GM23338 (cell line): ENCODE measurements around the gene NEUROG3. TPM values are rescaled to one million over a fixed set of nuclear protein-coding genes. Genes with fewer than 3 reads are reported as not detected.

ENCODE experiments used
- ATAC-seq: fragments of 200-7000 bp; cut with Tn5 transposase; 3 replicates; pipeline ENCODE4 v1.9.1; 2020
- DNase-seq: peaks from one replicate; pipeline ENCODE4 v3.0.0-alpha.2; 2015; ENCODE audit warnings: low spot score
- H2AFZ ChIP-seq: fragments of 200-600 bp; sonication (generic); 2 replicates; pipeline ENCODE4 v1.8.0; 2016; ENCODE audit warnings: antibody characterized with exemption, mild to moderate bottlenecking, moderate library complexity
- H3F3A ChIP-seq: fragments of 200-600 bp; sonication (generic); replicated peaks from 2 replicates; pipeline ENCODE4 v1.8.0; 2017; ENCODE audit warnings: antibody characterized with exemption, mixed run types, low read depth
- H3K27ac ChIP-seq: fragments of 200-600 bp; sonication (generic); 2 replicates; pipeline ENCODE4 v1.6.1; 2016; ENCODE audit warnings: low read depth
- H3K27me3 ChIP-seq: fragments of 200-600 bp; sonication (generic); 2 replicates; pipeline ENCODE4 v1.8.0; 2016; ENCODE audit warnings: mild to moderate bottlenecking, mixed run types, moderate library complexity; ENCODE audit not compliant: insufficient read depth
- H3K36me3 ChIP-seq: fragments of 200-600 bp; sonication (generic); 2 replicates; pipeline ENCODE4 v1.8.0; 2016; ENCODE audit warnings: mild to moderate bottlenecking; ENCODE audit not compliant: insufficient read depth
- H3K4me1 ChIP-seq: fragments of 200-600 bp; sonication (generic); 2 replicates; pipeline ENCODE4 v1.8.0; 2016; ENCODE audit warnings: mild to moderate bottlenecking, moderate library complexity; ENCODE audit not compliant: insufficient read depth
- H3K4me2 ChIP-seq: fragments of 200-600 bp; sonication (generic); 2 replicates; pipeline ENCODE4 v1.7.1; 2017; ENCODE audit warnings: mixed run types
- H3K4me3 ChIP-seq: fragments of 200-600 bp; sonication (generic); 2 replicates; pipeline ENCODE4 v1.6.1; 2016; ENCODE audit warnings: mixed run types
- H3K79me2 ChIP-seq: fragments of 200-600 bp; sonication (generic); replicated peaks from 2 replicates; pipeline ENCODE4 v1.8.0; 2017; ENCODE audit warnings: mild to moderate bottlenecking; ENCODE audit not compliant: insufficient read depth
- H3K9me2 ChIP-seq: fragments of 200-600 bp; sonication (generic); 2 replicates; pipeline ENCODE4 v1.8.0; 2017; ENCODE audit not compliant: insufficient read depth
- H4K20me1 ChIP-seq: fragments of 200-600 bp; sonication (generic); replicated peaks from 2 replicates; pipeline ENCODE4 v1.8.0; 2017; ENCODE audit warnings: mild to moderate bottlenecking; ENCODE audit not compliant: insufficient read depth
- H3K27ac Mint-ChIP-seq: 2 replicates; pipeline ENCODE4 v1.8.0; 2020; ENCODE audit warnings: inconsistent platforms, mild to moderate bottlenecking, moderate library complexity, mixed read lengths
- H3K27me3 Mint-ChIP-seq: 3 replicates; pipeline ENCODE4 v1.8.0; 2022; ENCODE audit warnings: low read depth, mild to moderate bottlenecking, moderate library complexity, mixed read lengths, inconsistent platforms; ENCODE audit not compliant: insufficient read depth, poor library complexity
- H3K36me3 Mint-ChIP-seq: 3 replicates; pipeline ENCODE4 v1.8.0; 2021; ENCODE audit warnings: low read depth, mild to moderate bottlenecking, inconsistent platforms, moderate library complexity, mixed read lengths
- H3K4me1 Mint-ChIP-seq: 3 replicates; pipeline ENCODE4 v1.8.0; 2020; ENCODE audit warnings: mild to moderate bottlenecking, inconsistent platforms, mixed read lengths
- H3K4me3 Mint-ChIP-seq: 3 replicates; pipeline ENCODE4 v1.8.0; 2021; ENCODE audit warnings: moderate library complexity, mild to moderate bottlenecking, inconsistent platforms, mixed read lengths
- H3K9me3 Mint-ChIP-seq: 3 replicates; pipeline ENCODE4 v1.8.0; 2020; ENCODE audit warnings: moderate library complexity, mild to moderate bottlenecking, inconsistent platforms, mixed read lengths
- CREB1 ChIP-seq: fragments of 250-450 bp; sonication (Bioruptor Pico); IDR thresholded peaks from 2 replicates; pipeline ENCODE4 v1.5.0; 2020; ENCODE audit warnings: low read depth, mild to moderate bottlenecking, moderate library complexity
- CTCF ChIP-seq, 2 experiments: fragments of 200-600 bp in 1 of 2; sonication (generic) in 1 of 2; conservative IDR thresholded peaks; 2 replicates each; pipeline versions ENCODE4 v1.5.1 to v1.6.1; 2016 to 2017; ENCODE audit warnings: antibody characterized with exemption in 2 of 2, low read depth in 2 of 2, mild to moderate bottlenecking in 2 of 2, moderate library complexity in 1 of 2
- ETS1 ChIP-seq: IDR thresholded peaks from 2 replicates; pipeline ENCODE4 v1.6.1; 2016; ENCODE audit warnings: antibody characterized with exemption
- EZH2 ChIP-seq: fragments of 200-600 bp; sonication (generic); IDR thresholded peaks from one replicate; pipeline ENCODE4 v1.8.0; 2017; ENCODE audit warnings: antibody characterized with exemption, mild to moderate bottlenecking, low read depth; ENCODE audit not compliant: unreplicated experiment
- EZH2phosphoT487 ChIP-seq: fragments of 200-600 bp; sonication (generic); IDR thresholded peaks from one replicate; pipeline ENCODE4 v1.8.1; 2018; ENCODE audit warnings: antibody characterized with exemption; ENCODE audit not compliant: unreplicated experiment
- JUNB ChIP-seq: IDR thresholded peaks from one replicate; pipeline ENCODE4 v1.6.1; 2016; ENCODE audit warnings: antibody characterized with exemption; ENCODE audit not compliant: unreplicated experiment
- NANOG ChIP-seq: IDR thresholded peaks from 2 replicates; pipeline ENCODE4 v1.6.1; 2016; ENCODE audit warnings: antibody characterized with exemption, borderline replicate concordance
- POLR2AphosphoS5 ChIP-seq: IDR thresholded peaks from 2 replicates; pipeline ENCODE4 v1.6.1; 2016; ENCODE audit warnings: antibody characterized with exemption, low read depth
- REST ChIP-seq: IDR thresholded peaks from one replicate; pipeline ENCODE4 v1.6.1; 2018; ENCODE audit warnings: antibody characterized with exemption; ENCODE audit not compliant: unreplicated experiment
- STAT1 ChIP-seq: IDR thresholded peaks from one replicate; pipeline ENCODE4 v1.6.1; 2016; ENCODE audit warnings: antibody characterized with exemption; ENCODE audit not compliant: unreplicated experiment
- ZNF114 ChIP-seq: fragments of 250-450 bp; sonication (Bioruptor Pico); IDR thresholded peaks from 2 replicates; pipeline ENCODE4 v1.5.0; 2020; ENCODE audit warnings: mild to moderate bottlenecking, moderate library complexity
- ZNF331 ChIP-seq: fragments of 250-450 bp; sonication (Bioruptor Pico); IDR thresholded peaks from 2 replicates; pipeline ENCODE4 v1.5.0; 2020; ENCODE audit warnings: low read depth, mild to moderate bottlenecking, moderate library complexity
- ZNF462 ChIP-seq: fragments of 250-450 bp; sonication (Bioruptor Pico); IDR thresholded peaks from 2 replicates; pipeline ENCODE4 v1.5.0; 2020; ENCODE audit warnings: mild to moderate bottlenecking, moderate library complexity
- polyA plus RNA-seq: library from polyadenylated mRNA; unstranded; fragments of >200 nt; fragmentation: Nextera tagmentation; extraction: Ambion mirVana; gene quantifications from 2 replicates; pipeline ENCODE4 v1.2.1, GENCODE V29; 2016
- total RNA-seq: library from RNA; depleted of rRNA; stranded (reverse); fragments of >200 nt; shearing (Covaris generic); gene quantifications from 2 replicates; pipeline ENCODE4 v1.2.3, GENCODE V29; 2014

The NEUROG3 gene
- total and polyA plus RNA-seq, 2 experiments from 2014 or later = not detected

- H3K4me1 ChIP-seq = peaks cover 4% of the 10 kb centered on the region; the same call in 1 of the 2 replicates
- no peak for ATAC-seq
- H3K36me3 Mint-ChIP-seq = no peaks in the 10 kb centered on the region
- no peak overlapping the region for H3K4me3 Mint-ChIP-seq
- no peak for DNase-seq
- peaks cover 6% of the 10 kb centered on the region for H3K4me1 Mint-ChIP-seq
- H3K27me3 Mint-ChIP-seq = peaks cover 26% of the 10 kb centered on the region
- H3K27ac Mint-ChIP-seq = no peak overlapping the region
- H3K79me2 ChIP-seq = no peaks in the 10 kb centered on the region
- no peak overlapping the region for H3K4me2 ChIP-seq
- H2AFZ ChIP-seq = no peak overlapping the region
- no peak overlapping the region for H3K4me3 ChIP-seq
- no peak overlapping the region for H3K27ac ChIP-seq
- H3K36me3 ChIP-seq = no peaks in the 10 kb centered on the region
- H3F3A ChIP-seq = no peaks in the 10 kb centered on the region; the same call in 1 of the 2 replicates
- no peak for TF ChIP-seq STAT1
- TF ChIP-seq JUNB = no peak
- TF ChIP-seq EZH2phosphoT487 = no peak
- no peak for TF ChIP-seq NANOG
- no peak for TF ChIP-seq ZNF114 (CRISPR knock-in tag)
- TF ChIP-seq ZNF462 (CRISPR knock-in tag) = no peak
- no peak for TF ChIP-seq ETS1
- TF ChIP-seq CTCF (conservative IDR thresholded peaks at IDR 0.05; ENCODE audit: low read depth in 2 of 2) = no peak
- TF ChIP-seq ZNF331 (CRISPR knock-in tag) = no peak
- TF ChIP-seq REST = no peak
- TF ChIP-seq POLR2AphosphoS5 = no peak
- TF ChIP-seq CREB1 (CRISPR knock-in tag) = no peak
- TF ChIP-seq EZH2 = no peak
- no peaks in the 10 kb centered on the region; the same call in 1 of the 2 replicates for H4K20me1 ChIP-seq
- peaks cover 68% of the 10 kb centered on the region for H3K27me3 ChIP-seq
- H3K9me2 ChIP-seq = no peaks in the 10 kb centered on the region; the same call in 1 of the 2 replicates
- peaks cover 3% of the 10 kb centered on the region; the same call in 2 of the 3 replicates for H3K9me3 Mint-ChIP-seq
Observed at GRCh38 chr10:69584624-69585023, 11.4 kb upstream of the NEUROG3 start.
